Neural cell (in vitro differentiated cells): Measurements from ENCODE around the gene MYEF2. TPM values are rescaled to one million over a fixed set of nuclear protein-coding genes. Genes with fewer than 3 reads are reported as not detected.

Experiments used
- H2AFZ ChIP-seq: fragments of 200-600, 300-800 bp; sonication (generic), shearing (Covaris generic); 2 replicates; pipeline ENCODE4 v1.6.0; 2014; ENCODE audit warnings: low read depth, mild to moderate bottlenecking, antibody characterized with exemption, low read length, moderate library complexity
- H3F3A ChIP-seq: fragments of 200-600 bp; shearing (Covaris generic); 2 replicates; pipeline ENCODE4 v1.6.1; 2016; ENCODE audit warnings: mild to moderate bottlenecking, moderate library complexity, mixed read lengths, antibody characterized with exemption, low read length; ENCODE audit not compliant: insufficient read depth, poor library complexity, severe bottlenecking
- H3K27ac ChIP-seq: fragments of 200-600, 300-800 bp; sonication (generic), shearing (Covaris generic); 2 replicates; pipeline ENCODE4 v1.5.1; 2014; ENCODE audit warnings: mild to moderate bottlenecking, low read length, moderate library complexity
- H3K27me3 ChIP-seq: fragments of 300-800, 200-600 bp; sonication (generic), shearing (Covaris generic); 2 replicates; pipeline ENCODE4 v1.6.0; 2014; ENCODE audit warnings: mild to moderate bottlenecking, low read depth, low read length, moderate library complexity; ENCODE audit not compliant: insufficient read depth
- H3K36me3 ChIP-seq: fragments of 300-800, 200-600 bp; sonication (generic), shearing (Covaris generic); 2 replicates; pipeline ENCODE4 v1.5.1; 2014; ENCODE audit warnings: mild to moderate bottlenecking, antibody characterized with exemption, low read length, moderate library complexity; ENCODE audit not compliant: insufficient read depth
- H3K4me2 ChIP-seq: fragments of 300-800, 200-600 bp; sonication (generic), shearing (Covaris generic); 2 replicates; pipeline ENCODE4 v1.6.0; 2014; ENCODE audit warnings: mild to moderate bottlenecking, low read length
- H3K4me3 ChIP-seq: fragments of 300-800, 200-600 bp; sonication (generic), shearing (Covaris generic); 2 replicates; pipeline ENCODE4 v1.5.1; 2014; ENCODE audit warnings: mild to moderate bottlenecking, low read length, moderate library complexity
- H3K79me2 ChIP-seq: fragments of 200-600 bp; shearing (Covaris generic); replicated peaks from 2 replicates; pipeline ENCODE4 v1.6.0; 2014; ENCODE audit warnings: mild to moderate bottlenecking, low read length, moderate library complexity; ENCODE audit not compliant: insufficient read depth
- H3K9ac ChIP-seq: fragments of 300-800, 200-600 bp; sonication (generic), shearing (Covaris generic); 2 replicates; pipeline ENCODE4 v1.6.1; 2016; ENCODE audit warnings: mild to moderate bottlenecking, low read length, mixed read lengths
- H3K9me2 ChIP-seq: fragments of 200-600 bp; shearing (Covaris generic); 2 replicates; pipeline ENCODE4 v1.6.1; 2016; ENCODE audit warnings: mild to moderate bottlenecking, low read length, mixed read lengths; ENCODE audit not compliant: insufficient read depth
- H3K9me3 ChIP-seq: fragments of 200-600, 300-800 bp; sonication (generic), shearing (Covaris generic); 2 replicates; pipeline ENCODE4 v1.6.1; 2016; ENCODE audit warnings: mild to moderate bottlenecking, mixed run types, low read length, moderate library complexity, mixed read lengths
- H4K20me1 ChIP-seq: fragments of 200-600 bp; shearing (Covaris generic); 2 replicates; pipeline ENCODE4 v1.6.1; 2016; ENCODE audit warnings: mild to moderate bottlenecking, mixed run types; ENCODE audit not compliant: insufficient read depth
- EP300 ChIP-seq: fragments of 450-650 bp; conservative IDR thresholded peaks from 2 replicates; pipeline ENCODE4 v1.6.1; 2014; ENCODE audit warnings: antibody characterized with exemption, mild to moderate bottlenecking, moderate library complexity; ENCODE audit not compliant: poor library complexity, severe bottlenecking
- EZH2 ChIP-seq: fragments of 200-600, 300-800 bp; shearing (Covaris generic), sonication (generic); IDR thresholded peaks from 2 replicates; pipeline ENCODE4 v1.6.1; 2014; ENCODE audit warnings: antibody characterized with exemption, low read length, borderline replicate concordance, mild to moderate bottlenecking; ENCODE audit not compliant: insufficient read depth, poor library complexity, severe bottlenecking
- MXI1 ChIP-seq: fragments of 450-650 bp; conservative IDR thresholded peaks from 2 replicates; pipeline ENCODE4 v1.6.1; 2014; ENCODE audit warnings: antibody characterized with exemption, mild to moderate bottlenecking; ENCODE audit not compliant: poor library complexity, severe bottlenecking
- POLR2AphosphoS5 ChIP-seq: IDR thresholded peaks from 2 replicates; pipeline ENCODE4 v1.6.1; 2012
- RAD21 ChIP-seq: fragments of 450-650 bp; conservative IDR thresholded peaks from 2 replicates; pipeline ENCODE4 v1.6.1; 2014; ENCODE audit warnings: antibody characterized with exemption, mild to moderate bottlenecking, moderate library complexity
- SMC3 ChIP-seq: fragments of 450-650 bp; conservative IDR thresholded peaks from 2 replicates; pipeline ENCODE4 v1.6.1; 2014; ENCODE audit warnings: antibody characterized with exemption, mild to moderate bottlenecking, moderate library complexity; ENCODE audit not compliant: poor library complexity
- TAF1 ChIP-seq: IDR thresholded peaks from 2 replicates; pipeline ENCODE4 v1.6.1; 2012; ENCODE audit warnings: low read depth
- polyA plus RNA-seq: library from polyadenylated mRNA; depleted of rRNA; stranded (reverse); fragments of >200 nt; gene quantifications from 2 replicates; pipeline ENCODE4 v1.2.3, GENCODE V29; 2014
- TF ChIP-seq, protein P1 (sequence below): IDR thresholded peaks from 2 replicates; pipeline ENCODE4 v1.6.1; 2012; ENCODE audit warnings: borderline replicate concordance
- TF ChIP-seq, protein P2 (sequence below): fragments of 450-650 bp; IDR thresholded peaks from 2 replicates; pipeline ENCODE4 v1.5.1; 2014; ENCODE audit warnings: antibody characterized with exemption, mild to moderate bottlenecking, moderate library complexity; ENCODE audit not compliant: poor library complexity, severe bottlenecking

MYEF2 gene
- polyA plus RNA-seq, 1 donor from 2014 or later = 176 TPM

DNA sequence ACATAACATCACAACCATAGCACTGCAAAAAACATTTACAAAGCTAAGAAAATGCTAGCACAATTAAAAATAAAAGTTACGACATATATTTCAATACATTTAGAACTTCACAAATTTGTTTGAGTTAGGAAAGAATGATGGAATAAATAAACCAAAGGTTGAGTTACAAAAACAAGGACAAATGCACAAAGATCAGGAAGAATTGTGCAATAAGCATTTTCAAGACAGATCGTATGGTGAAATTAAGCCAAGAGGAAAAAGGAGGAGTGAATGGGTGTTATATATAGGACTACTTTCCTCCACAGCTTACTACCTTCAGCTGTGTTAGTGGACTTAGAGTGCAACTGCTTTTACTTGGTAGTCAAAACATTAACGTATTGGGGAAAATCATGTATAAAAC lies 7.4 kb upstream of the MYEF2 start:
- Histone ChIP-seq H3K79me2 (no peaks in the 10 kb centered on the region), H3K36me3 (no peaks in the 10 kb centered on the region)

DNA sequence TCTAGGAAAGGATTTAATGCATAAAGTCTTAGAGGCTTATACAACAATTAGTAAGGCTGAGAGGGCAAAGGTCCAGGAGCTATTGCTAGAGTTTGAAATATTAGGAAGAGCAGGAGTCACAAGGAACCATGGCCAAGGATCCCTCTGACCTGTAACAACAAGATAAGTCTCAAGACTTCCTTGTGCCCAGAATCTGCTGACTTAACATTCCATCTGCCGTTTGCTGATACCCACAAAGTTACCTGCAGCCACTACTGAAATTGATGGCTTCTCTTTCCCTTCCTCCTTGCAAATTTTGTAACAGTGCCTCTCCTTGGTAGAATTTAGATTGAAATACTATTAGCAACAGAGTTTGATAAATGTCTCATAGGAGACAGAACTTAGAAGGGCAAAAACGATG lies 4.7 kb upstream of the MYEF2 start:
- no peaks in the 10 kb centered on the region for H3K9me3 ChIP-seq
- no peaks in the 10 kb centered on the region for H3K27me3 ChIP-seq
- no peaks in the 10 kb centered on the region for H3K79me2 ChIP-seq
- no peaks in the 10 kb centered on the region for H4K20me1 ChIP-seq
- H3K4me3 ChIP-seq = no peak overlapping the region
- no peak overlapping the region for H3K9ac ChIP-seq
- peaks cover 8% of the 10 kb centered on the region for H3F3A ChIP-seq
- no peak overlapping the region for H3K27ac ChIP-seq
- H3K36me3 ChIP-seq = no peaks in the 10 kb centered on the region
- TF ChIP-seq TAF1 (no peak), RAD21 (no peak), MXI1 (no peak), POLR2AphosphoS5 (no peak), EP300 (no peak), SMC3 (no peak), EZH2 (no peak)
- TF ChIP-seq, protein P1, sequence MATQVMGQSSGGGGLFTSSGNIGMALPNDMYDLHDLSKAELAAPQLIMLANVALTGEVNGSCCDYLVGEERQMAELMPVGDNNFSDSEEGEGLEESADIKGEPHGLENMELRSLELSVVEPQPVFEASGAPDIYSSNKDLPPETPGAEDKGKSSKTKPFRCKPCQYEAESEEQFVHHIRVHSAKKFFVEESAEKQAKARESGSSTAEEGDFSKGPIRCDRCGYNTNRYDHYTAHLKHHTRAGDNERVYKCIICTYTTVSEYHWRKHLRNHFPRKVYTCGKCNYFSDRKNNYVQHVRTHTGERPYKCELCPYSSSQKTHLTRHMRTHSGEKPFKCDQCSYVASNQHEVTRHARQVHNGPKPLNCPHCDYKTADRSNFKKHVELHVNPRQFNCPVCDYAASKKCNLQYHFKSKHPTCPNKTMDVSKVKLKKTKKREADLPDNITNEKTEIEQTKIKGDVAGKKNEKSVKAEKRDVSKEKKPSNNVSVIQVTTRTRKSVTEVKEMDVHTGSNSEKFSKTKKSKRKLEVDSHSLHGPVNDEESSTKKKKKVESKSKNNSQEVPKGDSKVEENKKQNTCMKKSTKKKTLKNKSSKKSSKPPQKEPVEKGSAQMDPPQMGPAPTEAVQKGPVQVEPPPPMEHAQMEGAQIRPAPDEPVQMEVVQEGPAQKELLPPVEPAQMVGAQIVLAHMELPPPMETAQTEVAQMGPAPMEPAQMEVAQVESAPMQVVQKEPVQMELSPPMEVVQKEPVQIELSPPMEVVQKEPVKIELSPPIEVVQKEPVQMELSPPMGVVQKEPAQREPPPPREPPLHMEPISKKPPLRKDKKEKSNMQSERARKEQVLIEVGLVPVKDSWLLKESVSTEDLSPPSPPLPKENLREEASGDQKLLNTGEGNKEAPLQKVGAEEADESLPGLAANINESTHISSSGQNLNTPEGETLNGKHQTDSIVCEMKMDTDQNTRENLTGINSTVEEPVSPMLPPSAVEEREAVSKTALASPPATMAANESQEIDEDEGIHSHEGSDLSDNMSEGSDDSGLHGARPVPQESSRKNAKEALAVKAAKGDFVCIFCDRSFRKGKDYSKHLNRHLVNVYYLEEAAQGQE = no peak
- TF ChIP-seq, protein P2, sequence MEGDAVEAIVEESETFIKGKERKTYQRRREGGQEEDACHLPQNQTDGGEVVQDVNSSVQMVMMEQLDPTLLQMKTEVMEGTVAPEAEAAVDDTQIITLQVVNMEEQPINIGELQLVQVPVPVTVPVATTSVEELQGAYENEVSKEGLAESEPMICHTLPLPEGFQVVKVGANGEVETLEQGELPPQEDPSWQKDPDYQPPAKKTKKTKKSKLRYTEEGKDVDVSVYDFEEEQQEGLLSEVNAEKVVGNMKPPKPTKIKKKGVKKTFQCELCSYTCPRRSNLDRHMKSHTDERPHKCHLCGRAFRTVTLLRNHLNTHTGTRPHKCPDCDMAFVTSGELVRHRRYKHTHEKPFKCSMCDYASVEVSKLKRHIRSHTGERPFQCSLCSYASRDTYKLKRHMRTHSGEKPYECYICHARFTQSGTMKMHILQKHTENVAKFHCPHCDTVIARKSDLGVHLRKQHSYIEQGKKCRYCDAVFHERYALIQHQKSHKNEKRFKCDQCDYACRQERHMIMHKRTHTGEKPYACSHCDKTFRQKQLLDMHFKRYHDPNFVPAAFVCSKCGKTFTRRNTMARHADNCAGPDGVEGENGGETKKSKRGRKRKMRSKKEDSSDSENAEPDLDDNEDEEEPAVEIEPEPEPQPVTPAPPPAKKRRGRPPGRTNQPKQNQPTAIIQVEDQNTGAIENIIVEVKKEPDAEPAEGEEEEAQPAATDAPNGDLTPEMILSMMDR = no peak
- H2AFZ ChIP-seq = no peak overlapping the region
- H3K9me2 ChIP-seq = no peaks in the 10 kb centered on the region
- no peak overlapping the region for H3K4me2 ChIP-seq

More for the DNA sequence above, 7.4 kb upstream of the MYEF2 start:
- H3K9ac ChIP-seq = no peak overlapping the region
- H3K9me2 ChIP-seq = no peaks in the 10 kb centered on the region
- H2AFZ ChIP-seq = no peak overlapping the region
- H4K20me1 ChIP-seq = no peaks in the 10 kb centered on the region
- H3K4me3 ChIP-seq = no peak overlapping the region
- no peaks in the 10 kb centered on the region for H3K27me3 ChIP-seq
- H3K27ac ChIP-seq = no peak overlapping the region
- H3K4me2 ChIP-seq = no peak overlapping the region
- no peaks in the 10 kb centered on the region for H3K9me3 ChIP-seq
- no peak for TF ChIP-seq POLR2AphosphoS5
- no peak for TF ChIP-seq EP300
- no peak for TF ChIP-seq TAF1
- no peak for TF ChIP-seq EZH2
- no peak for TF ChIP-seq SMC3
- TF ChIP-seq RAD21 = no peak
- TF ChIP-seq MXI1 = no peak
- peaks cover 2% of the 10 kb centered on the region for H3F3A ChIP-seq

DNA sequence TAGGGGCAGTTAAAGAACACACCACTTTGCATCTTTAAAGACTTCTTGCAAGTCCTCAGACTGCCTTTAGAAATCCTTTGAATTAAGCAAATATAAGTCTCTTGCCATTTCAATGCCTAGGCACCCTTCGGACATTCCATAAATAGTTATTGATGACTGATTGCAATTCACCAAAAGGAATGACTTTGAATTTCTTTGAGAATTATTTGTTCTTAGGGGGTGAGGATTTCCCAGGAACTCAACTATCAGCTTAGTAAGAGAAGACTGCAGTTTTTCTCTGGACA lies 495 bp upstream of the MYEF2 start:
- no peaks in the 10 kb centered on the region for H3K9me3 ChIP-seq
- peak overlapping the region; percentile 82 for H3K4me2 ChIP-seq

More for the DNA sequence above, 495 bp upstream of the MYEF2 start:
- no peaks in the 10 kb centered on the region for H4K20me1 ChIP-seq
- no peaks in the 10 kb centered on the region for H3K27me3 ChIP-seq
- H3K9ac ChIP-seq = peak overlapping the region; percentile 97
- H3K9me2 ChIP-seq = no peaks in the 10 kb centered on the region
- peaks cover 18% of the 10 kb centered on the region for H3F3A ChIP-seq
- peak overlapping the region; percentile 82 for H3K4me3 ChIP-seq
- H2AFZ ChIP-seq = peak overlapping the region; percentile 87
- peak overlapping the region; percentile 98 for H3K27ac ChIP-seq
- TF ChIP-seq, protein P2 = no peak
- TF ChIP-seq RAD21 (no peak), POLR2AphosphoS5 (no peak), SMC3 (no peak), EZH2 (no peak)
- TF ChIP-seq, protein P1 = no peak
- H3K79me2 ChIP-seq = peaks cover 40% of the 10 kb centered on the region
- H3K36me3 ChIP-seq = no peaks in the 10 kb centered on the region
